ENCODE results near the gene ZNF735.
"Not testable (repeated sequence)": the region's sequence is repeated elsewhere in the genome, so short reads cannot be mapped to it uniquely, and the experiment has no call there.

The ZNF735 gene

DNA sequence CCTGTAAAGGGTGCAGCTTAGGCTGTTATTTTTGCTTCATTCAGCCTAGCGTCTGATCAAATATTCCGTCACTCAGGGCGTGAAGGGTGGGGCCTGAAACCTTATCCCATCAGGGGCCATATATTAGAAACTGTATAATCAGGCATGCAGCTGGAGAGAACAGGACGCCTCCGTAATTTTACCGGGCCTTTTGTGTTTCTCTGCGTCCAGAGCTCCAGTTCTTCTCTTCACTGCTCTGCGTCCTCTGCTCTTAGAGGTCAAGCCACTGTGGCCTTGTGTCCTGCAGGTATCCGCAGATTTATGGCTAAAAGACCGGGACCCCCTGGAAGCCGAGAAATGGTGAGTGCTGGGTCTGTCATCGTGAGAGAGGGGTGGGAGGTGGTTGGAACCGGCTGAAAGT, at the start of gene ZNF735:
Gene ZNF735, plus strand, starts transcription at position 301 of the 400 bp plus-strand sequence. Its CDS starts 0 bp downstream, at position 301.
- no peak for DNase-seq (ENCODE audit: low read depth)

DNA sequence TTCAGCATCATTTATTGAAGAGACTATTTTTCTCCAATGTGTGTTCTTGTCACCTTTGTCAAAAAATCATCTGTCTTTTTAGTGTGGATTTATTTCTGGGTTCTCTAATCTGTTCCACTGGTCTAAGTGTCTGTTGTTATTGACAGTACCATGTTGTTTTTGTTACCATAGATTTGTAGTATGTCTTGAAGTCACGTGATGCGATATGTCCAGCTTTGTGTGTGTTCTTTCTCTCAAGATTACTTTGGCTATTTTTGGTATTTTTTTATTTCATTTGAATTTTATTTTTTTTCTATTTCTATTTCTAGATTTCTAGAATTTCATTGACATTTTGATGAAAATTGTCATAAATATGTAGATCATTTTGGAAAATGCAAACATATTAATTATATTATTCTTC, 36.0 kb upstream of the ZNF735 start:
- not testable (repeated sequence) for DNase-seq (ENCODE audit: low read depth)

DNA sequence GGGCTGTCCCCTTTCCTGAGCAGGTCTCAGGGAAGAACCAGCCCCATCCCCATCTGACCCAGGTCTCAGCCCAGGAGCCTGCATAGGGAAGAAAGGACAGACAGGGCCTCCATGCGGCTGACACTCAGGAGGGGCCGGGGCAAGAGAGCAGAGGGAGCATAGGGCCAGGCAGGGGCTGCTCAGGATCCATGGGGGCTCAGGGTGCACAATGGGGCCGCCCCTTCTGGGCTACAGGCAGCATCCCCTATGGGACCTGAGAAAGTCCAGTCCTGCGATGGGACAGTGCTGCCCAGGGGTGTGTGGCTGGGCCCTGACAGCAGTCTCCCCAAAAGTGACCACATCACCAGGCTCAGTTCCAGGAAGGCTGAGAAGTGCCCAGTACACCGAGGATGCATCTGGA, 32.7 kb upstream of the ZNF735 start:
- DNase-seq (ENCODE audit: low read depth) = no peak

GRCh38 chr7:64174941-64175340, 32.1 kb upstream of the ZNF735 start:
- DNase-seq (ENCODE audit: low read depth) = no peak

DNA sequence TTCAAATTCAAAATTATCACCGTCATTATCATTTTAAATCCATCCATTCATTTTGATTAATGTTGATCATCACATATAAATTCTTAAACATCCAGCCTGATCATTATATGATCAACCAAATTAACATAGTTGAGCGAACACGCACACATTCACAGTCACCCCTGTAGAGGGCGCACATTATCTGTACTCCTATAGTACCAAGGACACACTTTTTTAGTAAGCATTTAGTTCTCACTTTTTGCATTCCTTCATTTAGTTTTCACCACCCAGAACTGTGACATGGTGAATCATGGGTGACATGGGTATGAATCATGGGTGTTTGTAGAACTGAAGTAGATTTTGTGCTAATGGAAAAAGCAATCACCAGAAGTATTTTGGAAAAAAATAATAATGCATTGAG, 26.0 kb upstream of the ZNF735 start:
- no peak for DNase-seq (ENCODE audit: low read depth)

DNA sequence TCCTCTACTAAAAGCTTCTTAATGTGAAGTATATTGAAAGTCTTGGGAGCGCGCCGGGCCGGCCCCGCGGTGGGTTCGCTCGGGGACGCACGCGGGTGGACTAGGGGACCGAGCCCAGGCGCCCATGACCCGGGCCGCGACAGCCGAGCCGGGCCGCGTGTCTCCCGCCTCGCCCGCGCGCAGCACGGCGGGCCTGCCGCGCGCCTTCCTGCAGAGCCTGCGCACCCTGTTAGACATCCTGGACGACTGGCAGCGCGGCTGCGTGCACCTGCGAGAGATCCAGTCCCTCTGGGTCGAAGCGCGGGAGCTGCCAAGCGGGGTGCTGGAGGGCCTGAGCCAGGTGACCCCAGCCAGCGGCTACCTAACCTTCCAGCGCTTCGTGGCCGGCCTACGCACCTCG, 25.4 kb upstream of the ZNF735 start:
- no peak for DNase-seq (ENCODE audit: low read depth)

- DNase-seq (ENCODE audit: low read depth) = no peak
Observed at GRCh38 chr7:64182036-64182790, 24.8 kb upstream of the ZNF735 start.

GRCh38 chr7:64183126-64183742, 23.8 kb upstream of the ZNF735 start:
- peak; percentile 32 for DNase-seq (ENCODE audit: low read depth)

DNA sequence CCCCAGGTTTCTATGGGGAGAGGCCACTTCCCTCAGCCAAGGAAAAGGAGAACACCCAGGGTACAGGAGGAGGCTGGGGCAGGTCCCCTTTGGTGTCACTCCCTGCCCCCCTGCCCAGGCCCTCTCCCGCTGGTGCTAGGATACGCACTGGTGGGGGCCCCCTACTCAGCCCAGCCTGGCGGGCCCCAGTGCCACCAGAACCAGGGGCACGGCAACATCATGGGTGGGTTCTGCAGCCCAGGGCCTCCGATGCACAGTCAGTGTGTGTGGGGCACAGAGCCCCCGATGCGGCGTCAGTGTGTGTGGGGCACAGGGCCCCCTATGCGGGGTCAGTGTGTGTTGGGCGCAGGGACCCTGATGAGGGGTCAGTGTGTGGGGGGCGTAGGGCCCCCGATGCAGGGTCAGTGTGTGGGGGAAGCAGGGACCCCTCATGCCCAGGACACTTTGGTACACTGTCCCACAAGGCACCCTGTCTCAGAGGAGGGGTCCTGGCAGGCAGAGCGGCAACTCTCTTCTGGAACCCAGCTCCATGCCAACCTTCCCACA, 23.1 kb upstream of the ZNF735 start:
- no peak for DNase-seq (ENCODE audit: low read depth)

GRCh38 chr7:64184376-64184775, 22.6 kb upstream of the ZNF735 start:
- DNase-seq (ENCODE audit: low read depth) = no peak

- DNase-seq (ENCODE audit: low read depth) = no peak
Observed at GRCh38 chr7:64187408-64187807, 19.6 kb upstream of the ZNF735 start.

DNA sequence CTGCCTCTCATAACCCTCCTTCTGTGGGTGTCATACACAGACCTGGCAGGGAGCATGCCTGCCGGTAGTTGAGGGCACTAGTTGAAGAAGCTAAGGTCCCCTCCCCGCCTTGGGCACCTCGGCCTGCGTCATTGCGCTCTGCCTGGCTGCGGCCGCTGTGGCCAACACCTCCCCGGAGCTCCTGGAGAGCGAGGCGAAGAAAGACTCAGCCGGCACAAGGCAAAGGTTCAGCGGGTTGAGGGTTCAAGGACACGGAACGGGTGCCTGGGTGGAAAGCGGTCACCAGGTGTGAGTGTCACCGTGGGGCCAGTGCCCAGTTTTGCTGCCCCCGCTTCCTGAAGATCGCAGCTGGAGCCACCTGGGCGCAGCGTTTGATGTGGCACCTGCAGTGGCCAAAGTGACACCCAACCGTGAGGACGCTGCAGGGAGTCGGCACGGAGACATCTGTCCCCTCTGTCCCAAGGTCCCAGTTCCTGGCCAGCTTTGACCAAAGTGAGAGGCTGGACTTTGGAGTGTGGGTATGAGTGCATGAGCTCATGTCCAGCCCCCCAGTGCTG, 14.8 kb upstream of the ZNF735 start:
- no peak for DNase-seq (ENCODE audit: low read depth)

- no peak for DNase-seq (ENCODE audit: low read depth)
Observed at GRCh38 chr7:64192775-64193174, 14.2 kb upstream of the ZNF735 start.

DNA sequence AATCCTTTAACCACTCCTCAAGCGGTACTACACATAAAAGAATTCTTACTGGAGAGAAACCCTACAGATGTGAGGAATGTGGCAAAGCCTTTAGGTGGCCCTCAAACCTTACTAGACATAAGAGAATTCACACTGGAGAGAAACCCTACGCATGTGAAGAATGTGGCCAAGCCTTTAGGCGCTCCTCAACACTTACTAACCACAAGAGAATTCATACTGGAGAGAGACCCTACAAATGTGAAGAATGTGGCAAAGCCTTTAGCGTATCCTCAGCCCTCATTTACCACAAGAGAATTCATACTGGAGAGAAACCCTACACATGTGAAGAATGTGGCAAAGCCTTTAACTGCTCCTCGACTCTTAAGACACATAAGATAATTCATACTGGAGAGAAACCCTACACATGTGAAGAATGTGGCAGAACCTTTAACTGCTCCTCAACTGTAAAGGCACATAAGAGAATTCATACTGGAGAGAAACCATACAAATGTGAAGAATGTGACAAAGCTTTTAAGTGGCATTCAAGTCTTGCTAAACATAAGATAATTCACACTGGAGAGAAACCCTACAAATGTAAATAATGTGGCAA, 12.8 kb downstream of the ZNF735 start:
- DNase-seq (ENCODE audit: low read depth) = not testable (repeated sequence)

- no peak for DNase-seq (ENCODE audit: low read depth)
Observed at GRCh38 chr7:64223366-64223765, 16.4 kb downstream of the ZNF735 start.

DNA sequence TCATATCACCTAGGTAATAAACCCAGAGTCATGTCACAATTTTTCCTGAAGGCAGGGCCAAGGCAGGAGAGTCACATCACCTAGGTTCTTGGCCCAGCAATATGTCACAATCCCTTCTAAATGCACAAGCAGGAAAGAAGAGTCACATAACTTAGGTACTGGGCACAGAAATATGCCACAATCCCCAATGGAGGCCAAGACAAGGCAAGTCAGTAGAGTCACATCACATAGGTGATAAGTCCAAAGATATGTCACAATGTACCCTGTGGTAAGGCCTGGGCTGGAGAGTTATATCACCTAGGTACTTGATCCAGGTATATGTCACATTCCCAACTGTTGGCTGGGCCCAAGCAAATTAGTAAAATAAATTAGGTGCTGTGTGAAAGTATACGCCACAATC, 21.2 kb downstream of the ZNF735 start, which contains the start of gene ZNF679:
Gene ZNF679, plus strand, starts transcription at position 301 of the 400 bp plus-strand sequence. CDS start 20,644 bp downstream, outside the sequence.
- not testable (repeated sequence) for DNase-seq (ENCODE audit: low read depth)

DNA sequence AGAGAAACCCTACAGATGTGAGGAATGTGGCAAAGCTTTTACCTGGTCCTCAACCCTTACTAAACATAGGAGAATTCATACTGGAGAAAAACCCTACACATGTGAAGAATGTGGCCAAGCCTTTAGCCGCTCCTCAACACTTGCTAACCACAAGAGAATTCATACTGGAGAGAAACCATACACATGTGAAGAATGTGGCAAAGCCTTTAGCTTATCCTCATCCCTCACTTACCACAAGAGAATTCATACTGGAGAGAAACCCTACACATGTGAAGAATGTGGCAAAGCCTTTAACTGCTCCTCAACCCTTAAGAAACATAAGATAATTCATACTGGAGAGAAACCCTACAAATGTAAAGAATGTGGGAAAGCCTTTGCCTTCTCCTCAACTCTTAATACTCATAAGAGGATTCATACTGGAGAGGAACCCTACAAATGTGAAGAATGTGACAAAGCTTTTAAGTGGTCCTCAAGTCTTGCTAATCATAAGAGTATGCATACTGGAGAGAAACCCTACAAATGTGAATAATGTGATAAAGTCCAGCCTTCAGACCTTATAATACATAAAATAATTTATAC, 59.4 kb downstream of the ZNF735 start:
- DNase-seq (ENCODE audit: low read depth) = no peak
